ENCODE results near the gene IQCH.

The IQCH gene

GRCh38 chr15:67372986-67373675, 118.5 kb downstream of the IQCH start:
- Histone ChIP-seq H3K4me3 (ENCODE audit: low read length) (no peak overlapping the region), H3K4me1 (ENCODE audit: control insufficient read depth, low read length) (no peaks in the 10 kb centered on the region), H3K9me2 (replicated peaks; ENCODE audit: control insufficient read depth, low read length) (no peaks in the 10 kb centered on the region), H3K27me3 (ENCODE audit: control insufficient read depth, low read length) (peaks cover 9% of the 10 kb centered on the region; the same call in 1 of the 2 replicates), H3K4me2 (ENCODE audit: low read length) (no peak overlapping the region), H3K27ac (ENCODE audit: low read depth, low read length) (no peak overlapping the region), H3K36me3 (ENCODE audit: control insufficient read depth, low read length) (no peaks in the 10 kb centered on the region), H4K20me1 (ENCODE audit: control insufficient read depth, insufficient read depth, low read depth, low read length) (no peaks in the 10 kb centered on the region), H3K9me3 (ENCODE audit: control insufficient read depth, insufficient read depth, low read length) (no peaks in the 10 kb centered on the region), H3K79me2 (ENCODE audit: control insufficient read depth, low read length) (no peaks in the 10 kb centered on the region), H3F3A (ENCODE audit: control insufficient read depth, insufficient read depth) (no peaks in the 10 kb centered on the region)
- TF ChIP-seq EZH2phosphoT487 (IDR thresholded peaks at IDR 0.05; ENCODE audit: borderline replicate concordance, low read length) (no peak), CTCF (IDR thresholded peaks at IDR 0.05; ENCODE audit: low read depth, low read length, poor library complexity, severe bottlenecking) (no peak)

- TF ChIP-seq EZH2phosphoT487 (IDR thresholded peaks at IDR 0.05; ENCODE audit: borderline replicate concordance, low read length) (no peak), CTCF (IDR thresholded peaks at IDR 0.05; ENCODE audit: low read depth, low read length, poor library complexity, severe bottlenecking) (no peak)
- Histone ChIP-seq H4K20me1 (ENCODE audit: control insufficient read depth, insufficient read depth, low read depth, low read length) (no peaks in the 10 kb centered on the region), H3K4me1 (ENCODE audit: control insufficient read depth, low read length) (no peaks in the 10 kb centered on the region), H3K9me3 (ENCODE audit: control insufficient read depth, insufficient read depth, low read length) (no peaks in the 10 kb centered on the region), H3K79me2 (ENCODE audit: control insufficient read depth, low read length) (no peaks in the 10 kb centered on the region), H3K4me3 (ENCODE audit: low read length) (no peak overlapping the region), H3K9me2 (replicated peaks; ENCODE audit: control insufficient read depth, low read length) (no peaks in the 10 kb centered on the region), H3F3A (ENCODE audit: control insufficient read depth, insufficient read depth) (no peaks in the 10 kb centered on the region), H3K4me2 (ENCODE audit: low read length) (no peak overlapping the region), H3K27ac (ENCODE audit: low read depth, low read length) (no peak overlapping the region), H3K36me3 (ENCODE audit: control insufficient read depth, low read length) (no peaks in the 10 kb centered on the region), H3K27me3 (ENCODE audit: control insufficient read depth, low read length) (peaks cover 11% of the 10 kb centered on the region; the same call in 1 of the 2 replicates)
These were observed 119.4 kb downstream of the IQCH start for GRCh38 chr15:67373971-67374370.

- TF ChIP-seq CTCF (IDR thresholded peaks at IDR 0.05; ENCODE audit: low read depth, low read length, poor library complexity, severe bottlenecking) (no peak), EZH2phosphoT487 (IDR thresholded peaks at IDR 0.05; ENCODE audit: borderline replicate concordance, low read length) (no peak)
These were observed 124.9 kb downstream of the IQCH start for GRCh38 chr15:67379530-67379929.

More at GRCh38 chr15:67379530-67379929, 124.9 kb downstream of the IQCH start:
- peaks cover 5% of the 10 kb centered on the region for H3K27me3 ChIP-seq (ENCODE audit: control insufficient read depth, low read length)
- H3F3A ChIP-seq (ENCODE audit: control insufficient read depth, insufficient read depth): no peaks in the 10 kb centered on the region
- H3K9me3 ChIP-seq (ENCODE audit: control insufficient read depth, insufficient read depth, low read length): no peaks in the 10 kb centered on the region
- no peaks in the 10 kb centered on the region for H3K79me2 ChIP-seq (ENCODE audit: control insufficient read depth, low read length)
- H3K36me3 ChIP-seq (ENCODE audit: control insufficient read depth, low read length): no peaks in the 10 kb centered on the region
- no peak overlapping the region for H3K4me3 ChIP-seq (ENCODE audit: low read length)
- H3K4me1 ChIP-seq (ENCODE audit: control insufficient read depth, low read length): no peaks in the 10 kb centered on the region
- H4K20me1 ChIP-seq (ENCODE audit: control insufficient read depth, insufficient read depth, low read depth, low read length): no peaks in the 10 kb centered on the region
- no peaks in the 10 kb centered on the region for H3K9me2 ChIP-seq (replicated peaks; ENCODE audit: control insufficient read depth, low read length)
- H3K27ac ChIP-seq (ENCODE audit: low read depth, low read length): no peak overlapping the region
- no peak overlapping the region for H3K4me2 ChIP-seq (ENCODE audit: low read length)

Measured in DOHH2 (cell line).